Endothelial cell (in vitro differentiated cells): Measurements from ENCODE around the gene PDPR. TPM values are rescaled to one million over a fixed set of nuclear protein-coding genes. Genes with fewer than 3 reads are reported as not detected.
"Not testable (repeated sequence)": the region's sequence is repeated elsewhere in the genome, so short reads cannot be mapped to it uniquely, and the experiment has no call there.

ENCODE experiments used
- DNase-seq: peaks from one replicate; pipeline ENCODE4 v3.0.0; 2021; ENCODE audit warnings: low spot score
- H3K27ac Mint-ChIP-seq: one replicate; pipeline ENCODE4 v1.8.0; 2021; ENCODE audit warnings: mixed read lengths, inconsistent platforms; ENCODE audit not compliant: unreplicated experiment
- H3K27me3 Mint-ChIP-seq: one replicate; pipeline ENCODE4 v1.8.0; 2021; ENCODE audit warnings: mild to moderate bottlenecking, moderate library complexity, mixed read lengths, inconsistent platforms; ENCODE audit not compliant: unreplicated experiment
- H3K36me3 Mint-ChIP-seq: one replicate; pipeline ENCODE4 v1.8.0; 2021; ENCODE audit warnings: mild to moderate bottlenecking, low read depth, mixed read lengths, inconsistent platforms; ENCODE audit not compliant: unreplicated experiment
- H3K4me1 Mint-ChIP-seq: one replicate; pipeline ENCODE4 v1.8.0; 2021; ENCODE audit warnings: mild to moderate bottlenecking, mixed read lengths, inconsistent platforms; ENCODE audit not compliant: unreplicated experiment
- H3K4me3 Mint-ChIP-seq: one replicate; pipeline ENCODE4 v1.8.0; 2021; ENCODE audit warnings: mild to moderate bottlenecking, mixed read lengths, inconsistent platforms; ENCODE audit not compliant: unreplicated experiment
- H3K9me3 Mint-ChIP-seq: one replicate; pipeline ENCODE4 v1.8.0; 2021; ENCODE audit warnings: mixed read lengths, inconsistent platforms; ENCODE audit not compliant: unreplicated experiment
- long read RNA-seq: library from polyadenylated mRNA; unstranded; transcript quantifications from one replicate; pipeline ENCODE4 v2.0.0, GENCODE V29; 2020; ENCODE audit not compliant: unreplicated experiment
- total RNA-seq: library from RNA; stranded (reverse); fragmentation: NEBNext Ultra II Directional; extraction: Animal tissue kit (Norgen Biotek cat#: 25700); gene quantifications from one replicate; pipeline ENCODE4 v1.2.1, GENCODE V29; 2021; ENCODE audit not compliant: unreplicated experiment

PDPR gene
- total RNA-seq: 43.4 TPM
- long read RNA-seq, partial matches to known transcripts: 0 of 2 reads
- long read RNA-seq, other reads (novel, unspliced or antisense): 2 of 2 reads

DNA sequence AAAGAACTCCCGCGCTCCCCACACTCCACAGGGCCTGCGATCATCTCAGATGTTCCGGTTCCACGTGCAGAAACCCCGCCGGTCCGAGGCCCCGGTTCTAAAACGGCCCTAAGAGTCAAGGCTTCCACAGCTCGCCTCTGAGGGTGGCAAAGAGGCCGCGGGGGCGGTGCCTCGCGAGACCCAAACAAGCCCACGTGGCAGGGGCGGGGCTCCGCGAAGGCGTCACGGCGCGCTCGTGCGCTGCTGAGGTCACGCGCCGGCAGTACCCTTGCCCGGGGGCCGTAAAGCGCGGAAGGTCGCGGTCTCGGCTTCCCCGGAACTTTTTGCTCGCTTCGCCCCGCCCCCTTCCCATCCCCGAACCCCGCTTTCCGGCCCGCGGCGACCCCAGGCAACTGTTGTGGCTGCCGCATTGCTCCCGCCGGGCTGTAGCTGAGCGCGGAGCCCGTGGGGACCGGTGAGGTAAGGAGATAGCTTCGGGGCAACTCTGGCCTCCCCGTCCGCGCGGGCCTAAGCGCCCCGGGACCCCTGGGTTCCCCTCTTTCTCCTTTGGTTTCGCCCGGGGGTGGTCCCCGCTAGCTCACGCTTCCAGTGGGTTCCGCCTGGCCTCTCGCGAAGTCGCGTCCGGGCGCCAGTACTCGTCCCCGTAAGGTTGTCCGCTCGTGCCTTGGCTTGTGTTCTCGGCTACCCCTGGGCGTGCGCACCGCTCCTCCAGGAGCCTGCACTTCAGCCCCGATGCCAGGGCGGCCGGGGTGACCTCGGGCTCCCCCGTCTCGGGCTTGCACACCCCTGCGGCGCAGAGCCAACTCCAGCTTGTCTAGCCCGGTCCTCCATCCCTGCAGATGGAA lies at the start of gene PDPR:
Gene PDPR (plus strand): TSS at position 351 of the 845 bp plus-strand sequence. CDS start 6,161 bp downstream, outside the sequence.
- Mint-ChIP-seq H3K27ac (peak within 1 kb of the TSS; percentile 77), H3K4me3 (peak within 1 kb of the TSS; percentile 94)
- not testable (repeated sequence) for H3K27me3 Mint-ChIP-seq, H3K9me3 Mint-ChIP-seq, H3K4me1 Mint-ChIP-seq, H3K36me3 Mint-ChIP-seq
- DNase-seq: peak; percentile 92

DNA sequence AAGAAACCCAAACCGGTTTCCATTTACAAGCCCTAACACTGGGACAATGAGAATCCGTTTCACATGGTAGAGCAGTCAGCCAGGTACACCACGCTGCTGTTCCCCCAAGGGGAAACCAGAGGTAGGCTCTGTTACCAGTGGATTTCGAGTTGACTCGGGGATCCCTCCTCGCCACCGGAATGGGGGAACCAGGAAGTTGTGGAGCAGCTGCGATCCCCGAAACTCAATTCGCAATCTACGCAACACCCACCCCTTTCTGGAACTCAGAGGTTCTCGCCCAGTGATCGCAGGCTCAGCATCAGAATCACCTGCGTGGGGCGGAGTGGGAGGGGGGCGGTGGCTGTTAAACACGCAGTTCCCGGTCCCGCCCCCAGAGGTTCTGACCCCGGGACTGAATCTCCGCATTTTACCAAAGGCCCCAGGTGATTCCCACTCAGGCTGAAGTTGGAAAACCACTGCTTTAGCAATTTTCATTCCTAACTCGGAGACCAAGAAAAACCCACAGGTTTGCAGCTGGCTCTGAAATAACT lies 49.2 kb upstream of the PDPR start:
- not testable (repeated sequence) for H3K27ac Mint-ChIP-seq, H3K27me3 Mint-ChIP-seq, H3K36me3 Mint-ChIP-seq

DNA sequence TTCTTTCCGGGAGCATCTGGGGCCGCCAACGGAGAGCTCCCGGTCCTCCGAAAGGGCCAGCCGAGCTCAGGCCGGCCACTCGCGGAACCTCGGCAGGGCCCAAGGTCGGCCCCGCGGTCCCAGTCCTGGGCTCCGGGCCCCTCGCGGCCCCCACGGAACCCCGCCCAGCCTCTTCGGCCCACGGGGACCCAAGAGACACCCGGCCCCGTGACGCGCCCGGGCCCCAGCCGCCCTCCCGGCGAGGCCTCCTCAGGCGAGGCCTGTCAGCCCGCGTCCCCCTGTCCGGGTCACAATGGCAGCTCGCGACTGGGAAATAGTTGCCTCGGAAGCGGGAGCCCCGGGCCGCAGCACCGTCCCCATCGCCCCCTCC lies 48.8 kb upstream of the PDPR start:
- not testable (repeated sequence) for H3K27me3 Mint-ChIP-seq, H3K9me3 Mint-ChIP-seq, H3K36me3 Mint-ChIP-seq, DNase-seq, H3K27ac Mint-ChIP-seq, H3K4me1 Mint-ChIP-seq
- H3K4me3 Mint-ChIP-seq: peak overlapping the region; percentile 89

More for the DNA sequence above, 49.2 kb upstream of the PDPR start:
- peak; percentile 19 for DNase-seq
- H3K4me3 Mint-ChIP-seq: peak overlapping the region; percentile 89
- H3K9me3 Mint-ChIP-seq, H3K4me1 Mint-ChIP-seq: not testable (repeated sequence)

DNA sequence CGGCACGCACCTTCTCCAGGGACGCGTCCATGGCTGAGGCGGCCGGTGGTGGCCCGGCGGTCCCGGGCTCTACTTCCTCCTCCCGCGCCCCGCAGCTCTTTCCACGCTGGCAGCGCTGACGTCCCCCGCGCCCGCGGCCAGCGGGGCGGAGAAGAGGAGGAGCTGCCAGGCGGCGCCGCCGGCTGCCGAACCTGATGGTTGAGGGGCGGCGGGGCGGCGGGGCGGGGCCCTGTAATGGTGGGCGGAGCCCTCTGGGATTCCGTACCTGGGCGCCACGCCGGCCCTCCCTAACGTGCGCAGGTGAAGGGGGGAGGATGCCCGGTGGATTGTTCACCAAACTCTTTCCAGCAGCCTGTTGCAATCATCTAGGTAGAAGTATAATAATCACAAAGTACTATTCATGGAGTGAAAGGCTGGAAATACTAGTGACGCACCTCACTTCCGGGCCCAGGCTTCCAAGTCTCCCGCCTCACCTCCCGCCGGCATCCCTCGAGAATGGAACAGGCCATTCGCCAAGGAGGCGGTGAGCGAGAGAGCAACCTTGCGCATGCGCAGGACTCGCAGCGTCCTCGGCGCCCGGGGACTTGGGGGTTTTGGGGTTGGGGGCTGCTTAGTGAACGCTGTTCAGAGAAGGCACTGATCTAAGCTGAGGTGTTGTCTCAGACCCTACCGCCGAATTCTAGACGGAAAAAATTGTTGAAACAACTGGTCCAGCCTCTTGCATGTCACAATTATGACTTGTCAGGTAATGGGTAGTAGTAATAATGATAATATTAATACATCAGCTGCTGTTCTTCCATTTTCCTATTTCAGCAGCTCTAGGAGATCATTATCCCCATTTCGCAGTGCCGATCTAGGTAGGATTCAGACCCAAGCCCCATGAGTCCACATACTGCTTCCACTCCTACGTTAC lies 48.1 kb upstream of the PDPR start:
- H3K27me3 Mint-ChIP-seq, H3K36me3 Mint-ChIP-seq, H3K9me3 Mint-ChIP-seq, H3K27ac Mint-ChIP-seq, H3K4me1 Mint-ChIP-seq: not testable (repeated sequence)
- peak; percentile 71 for DNase-seq
- peak overlapping the region; percentile 92 for H3K4me3 Mint-ChIP-seq

DNA sequence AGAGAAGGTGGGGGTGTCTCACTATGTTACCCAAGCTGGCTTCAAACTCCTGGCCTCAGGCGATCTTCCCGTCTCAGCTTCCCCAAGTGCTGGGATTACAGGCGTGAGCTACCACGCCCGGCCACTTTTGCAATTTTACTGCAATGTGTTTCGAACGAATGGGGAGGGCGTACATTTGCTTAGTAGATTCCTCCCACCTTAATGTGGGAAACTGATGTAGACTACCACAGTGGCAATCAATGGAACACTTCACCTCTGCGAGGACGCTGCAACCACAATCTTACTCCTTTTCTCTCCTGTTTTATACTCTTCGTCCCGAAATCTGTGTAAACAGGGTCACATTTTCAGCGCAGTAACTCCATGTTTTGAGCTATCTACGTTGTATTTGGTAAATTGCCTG lies 47.4 kb upstream of the PDPR start:
- H3K4me1 Mint-ChIP-seq, DNase-seq, H3K27ac Mint-ChIP-seq, H3K36me3 Mint-ChIP-seq, H3K9me3 Mint-ChIP-seq, H3K27me3 Mint-ChIP-seq: not testable (repeated sequence)
- peak overlapping the region; percentile 74 for H3K4me3 Mint-ChIP-seq

DNA sequence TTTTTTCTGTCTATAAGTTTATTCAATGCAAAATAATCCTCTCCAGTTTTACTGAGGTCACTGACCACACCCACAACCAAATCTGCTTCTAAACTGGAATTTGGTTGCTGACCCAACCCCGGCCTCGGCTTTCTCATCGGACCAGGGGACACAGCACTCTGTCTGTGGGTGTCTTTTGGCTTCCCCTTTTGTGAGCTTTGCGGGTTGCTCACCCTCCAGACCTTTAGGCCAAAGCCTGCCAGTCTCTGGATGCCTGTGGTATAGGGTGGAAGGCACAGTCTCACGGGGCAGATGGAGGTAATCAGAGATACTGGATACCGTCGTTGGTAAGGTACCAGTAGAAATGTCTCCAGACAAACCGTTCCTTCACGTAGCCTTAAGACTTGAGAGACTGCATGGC lies 35.1 kb upstream of the PDPR start:
- H3K27ac Mint-ChIP-seq, H3K9me3 Mint-ChIP-seq, H3K27me3 Mint-ChIP-seq, H3K4me3 Mint-ChIP-seq, H3K4me1 Mint-ChIP-seq, DNase-seq, H3K36me3 Mint-ChIP-seq: not testable (repeated sequence)

DNA sequence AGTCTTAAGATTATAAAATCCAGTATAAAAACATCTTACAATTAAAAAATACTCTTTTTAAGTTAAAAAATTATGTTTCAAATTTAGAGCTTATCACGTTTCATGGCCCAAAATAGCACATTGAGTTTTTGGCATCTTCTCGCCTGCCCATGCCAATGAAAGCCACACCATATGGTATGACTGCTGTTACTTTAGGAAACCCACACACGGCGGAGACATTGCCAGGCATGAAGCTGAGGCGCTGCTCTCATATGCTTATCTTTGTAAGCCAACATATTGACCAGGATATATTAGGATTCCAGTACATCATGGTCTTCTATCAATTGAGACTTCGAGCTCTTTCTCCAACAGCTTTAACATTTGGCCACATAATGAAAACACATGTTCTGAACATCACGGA lies 32.9 kb upstream of the PDPR start:
- H3K9me3 Mint-ChIP-seq, H3K27ac Mint-ChIP-seq, DNase-seq, H3K4me1 Mint-ChIP-seq, H3K4me3 Mint-ChIP-seq, H3K36me3 Mint-ChIP-seq, H3K27me3 Mint-ChIP-seq: not testable (repeated sequence)

DNA sequence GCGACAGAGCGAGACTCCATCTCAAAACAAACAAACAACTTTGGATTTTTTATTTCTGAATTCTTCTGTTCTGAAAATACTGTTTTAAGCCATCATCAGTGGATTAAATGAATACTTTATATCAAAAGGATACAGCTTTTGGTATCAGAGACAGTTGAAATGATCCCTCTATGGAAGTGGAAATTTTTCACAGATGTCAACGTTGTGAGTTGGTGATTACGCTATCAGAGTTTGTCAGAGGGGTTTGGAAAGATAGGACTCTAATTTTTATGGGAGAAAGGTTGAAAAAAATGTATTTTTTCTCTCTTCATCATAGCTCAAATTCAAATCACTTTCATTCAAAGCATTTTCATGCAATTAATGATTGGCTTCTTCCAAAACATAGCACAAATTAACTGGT lies 30.2 kb upstream of the PDPR start:
- not testable (repeated sequence) for H3K9me3 Mint-ChIP-seq, H3K27me3 Mint-ChIP-seq, DNase-seq, H3K36me3 Mint-ChIP-seq, H3K27ac Mint-ChIP-seq, H3K4me1 Mint-ChIP-seq, H3K4me3 Mint-ChIP-seq

DNA sequence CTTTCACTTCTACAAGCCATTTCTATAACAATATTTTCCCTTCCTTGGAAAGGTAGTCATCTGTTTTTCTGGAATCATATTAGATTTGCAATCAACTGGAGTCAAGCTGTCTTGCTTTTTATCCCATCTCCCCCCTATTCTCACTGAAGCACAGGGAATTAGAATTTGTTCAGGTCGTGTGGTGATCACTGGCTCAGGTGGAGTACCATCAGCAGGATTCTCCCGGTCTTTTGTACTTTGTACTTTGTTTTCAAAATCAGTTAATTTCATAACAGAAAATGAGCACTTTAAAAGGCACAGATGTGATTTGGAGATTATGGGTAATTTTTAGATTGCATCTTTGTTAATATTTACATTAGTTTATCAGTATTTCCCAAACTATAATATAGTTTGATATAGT lies 26.0 kb upstream of the PDPR start:
- DNase-seq, H3K27me3 Mint-ChIP-seq, H3K27ac Mint-ChIP-seq, H3K4me3 Mint-ChIP-seq, H3K36me3 Mint-ChIP-seq, H3K9me3 Mint-ChIP-seq, H3K4me1 Mint-ChIP-seq: not testable (repeated sequence)

DNA sequence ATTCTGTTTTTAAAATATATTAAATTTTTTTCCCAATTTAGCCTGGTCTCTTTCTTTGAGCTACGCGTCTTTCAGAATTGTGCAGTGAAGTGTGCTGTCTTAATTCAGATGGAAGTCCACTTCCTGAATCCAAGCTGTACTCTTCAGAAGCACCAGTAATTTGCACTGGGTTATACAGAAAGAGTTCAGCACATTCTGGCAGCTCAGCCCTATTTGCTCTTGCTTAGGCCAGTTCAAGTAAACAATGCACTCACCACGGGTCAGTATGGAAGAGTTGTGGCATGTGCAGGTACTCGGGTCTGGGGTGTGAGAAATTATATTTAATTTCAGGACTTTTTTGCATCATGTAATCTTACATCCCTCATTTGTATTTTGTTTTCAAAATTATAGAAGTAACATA lies 25.3 kb upstream of the PDPR start:
- not testable (repeated sequence) for H3K9me3 Mint-ChIP-seq, H3K27ac Mint-ChIP-seq, H3K36me3 Mint-ChIP-seq, H3K4me3 Mint-ChIP-seq, DNase-seq, H3K27me3 Mint-ChIP-seq, H3K4me1 Mint-ChIP-seq

DNA sequence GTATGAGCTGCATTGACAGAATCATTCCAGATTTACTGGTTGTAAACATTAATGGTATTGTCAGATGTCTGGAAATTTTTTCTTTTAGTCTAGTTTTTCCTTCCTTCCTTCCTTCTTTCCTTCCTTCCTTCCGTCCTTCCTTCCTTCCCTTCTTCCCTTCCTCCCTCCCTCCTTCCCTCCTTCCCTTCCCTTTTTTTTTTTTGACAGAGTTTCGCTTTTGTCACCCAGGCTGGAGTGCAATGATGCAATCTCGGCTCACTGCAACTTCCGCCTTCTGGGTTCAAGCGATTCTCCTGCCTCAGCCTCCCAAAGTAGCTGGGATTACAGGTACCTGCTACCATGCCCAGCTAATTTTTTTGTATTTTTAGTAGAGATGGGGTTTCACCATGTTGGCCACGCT lies 24.8 kb upstream of the PDPR start:
- H3K4me3 Mint-ChIP-seq: not testable (repeated sequence)

DNA sequence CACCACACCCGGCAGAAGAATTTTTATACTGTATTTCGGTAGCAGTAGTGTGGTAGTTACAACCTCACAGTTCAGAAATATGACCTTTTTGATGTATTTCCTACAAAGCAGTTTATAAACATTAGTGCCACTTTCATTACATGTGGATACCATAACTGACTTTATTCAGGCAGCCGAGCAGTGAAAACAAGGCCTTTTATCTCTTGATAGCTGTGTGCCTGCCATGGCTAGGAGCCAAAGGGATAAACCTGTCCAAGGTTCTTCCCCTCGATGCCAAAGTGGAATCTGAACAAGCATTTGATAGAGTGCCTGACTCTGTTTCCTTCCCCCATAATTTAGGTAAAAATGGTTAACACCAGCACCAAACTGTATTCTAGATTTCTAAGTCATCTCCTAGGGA lies 23.0 kb upstream of the PDPR start:
- DNase-seq, H3K4me1 Mint-ChIP-seq, H3K27ac Mint-ChIP-seq, H3K4me3 Mint-ChIP-seq, H3K36me3 Mint-ChIP-seq, H3K27me3 Mint-ChIP-seq, H3K9me3 Mint-ChIP-seq: not testable (repeated sequence)

More for the DNA sequence above, 24.8 kb upstream of the PDPR start:
- H3K27me3 Mint-ChIP-seq, H3K36me3 Mint-ChIP-seq, DNase-seq, H3K4me1 Mint-ChIP-seq, H3K9me3 Mint-ChIP-seq, H3K27ac Mint-ChIP-seq: not testable (repeated sequence)
